ENCODE results near the gene SLC12A5. TPM values are rescaled to one million over a fixed set of nuclear protein-coding genes. Genes with fewer than 3 reads are reported as not detected.
A peak's percentile ranks its signal among the peaks of the same experiment; 100 is the strongest.

The SLC12A5 gene
- polyA plus RNA-seq, 3 donors: not detected

DNA sequence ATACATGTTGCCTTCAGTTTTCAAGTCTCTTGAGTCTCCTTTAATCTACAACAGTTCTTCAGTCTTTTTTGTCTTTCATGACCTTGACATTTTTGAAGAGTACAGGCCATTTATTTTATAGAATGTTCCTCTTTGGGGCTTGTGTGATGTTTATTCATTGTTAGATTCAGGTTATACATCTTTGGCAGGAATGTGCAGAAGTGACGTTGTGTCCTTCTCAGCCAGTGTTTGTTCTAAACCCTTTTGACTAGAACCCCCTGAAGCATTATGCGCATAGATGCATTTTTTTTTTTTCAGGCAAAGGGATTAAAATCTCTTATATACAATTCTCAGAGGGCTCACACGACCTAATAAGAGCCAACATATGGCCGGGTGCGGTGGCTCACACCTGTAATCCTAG lies 72.0 kb downstream of the SLC12A5 start:
- H3K27me3 Mint-ChIP-seq (ENCODE audit: low read depth in 3 of 3): peaks cover 50 to 78% (median 58%) of the 10 kb centered on the region in 3 donors
- Histone ChIP-seq H3K36me3 (replicated peaks in 1 of 2; ENCODE audit: control insufficient read depth in 1 of 2, insufficient read depth in 2 of 2, low read length in 2 of 2) (no peaks in the 10 kb centered on the region), H3K27ac (ENCODE audit: low read depth in 1 of 2, low read length in 2 of 2) (no peak overlapping the region), H3K27me3 (ENCODE audit: control insufficient read depth in 2 of 2, insufficient read depth in 2 of 2, low read length in 2 of 2) (peaks cover 48 to 74% of the 10 kb centered on the region in 2 donors), H3K4me1 (ENCODE audit: control insufficient read depth in 1 of 2, insufficient read depth in 2 of 2, low read length in 2 of 2) (no peaks in the 10 kb centered on the region), H4K20me1 (ENCODE audit: insufficient read depth, low read length) (no peaks in the 10 kb centered on the region), H3K79me2 (ENCODE audit: insufficient read depth, low read length) (no peaks in the 10 kb centered on the region), H3K9ac (ENCODE audit: insufficient read depth, low read length, poor library complexity, severe bottlenecking) (no peak overlapping the region), H2AFZ (ENCODE audit: insufficient read depth, low read depth, low read length, poor library complexity, severe bottlenecking) (no peak overlapping the region), H3K4me3 (replicated peaks in 1 of 3; ENCODE audit: low read depth in 2 of 3, low read length in 3 of 3) (no peak overlapping the region), H3K9me3 (replicated peaks in 1 of 2; ENCODE audit: control insufficient read depth in 1 of 2, insufficient read depth in 1 of 2, low read length in 2 of 2) (peaks cover 3% of the 10 kb centered on the region in 2 donors), H3K4me2 (replicated peaks; ENCODE audit: extremely low read depth, low read length, poor library complexity, severe bottlenecking) (no peak overlapping the region)
- H3K36me3 Mint-ChIP-seq: no peaks in the 10 kb centered on the region
- intact Hi-C loops (cut with micrococcal nuclease): no loop called here
- DNase-seq: no peak
- TF ChIP-seq CTCF (IDR thresholded peaks at IDR 0.05): no peak
- H3K4me3 Mint-ChIP-seq: peak overlapping the region in 1 of 2 donors; percentile 32
- H3K9me3 Mint-ChIP-seq: peaks cover 0 to 16% (median 8%) of the 10 kb centered on the region in 7 donors
- H3K27ac Mint-ChIP-seq: no peak overlapping the region
- H3K4me1 Mint-ChIP-seq: no peaks in the 10 kb centered on the region
- 100% methylated on average over 1 of the region's 5 CpGs for WGBS (ENCODE audit: insufficient coverage)

GRCh38 chr20:46101957-46102356 lies 72.9 kb downstream of the SLC12A5 start:
- H3K4me2 ChIP-seq (replicated peaks; ENCODE audit: extremely low read depth, low read length, poor library complexity, severe bottlenecking): no peak overlapping the region
- no peak for DNase-seq
- H3K4me1 ChIP-seq (ENCODE audit: control insufficient read depth in 1 of 2, insufficient read depth in 2 of 2, low read length in 2 of 2): no peaks in the 10 kb centered on the region
- no peaks in the 10 kb centered on the region for H4K20me1 ChIP-seq (ENCODE audit: insufficient read depth, low read length)
- no peak for TF ChIP-seq CTCF (IDR thresholded peaks at IDR 0.05)
- H2AFZ ChIP-seq (ENCODE audit: insufficient read depth, low read depth, low read length, poor library complexity, severe bottlenecking): no peak overlapping the region
- no peak overlapping the region for H3K27ac ChIP-seq (ENCODE audit: low read depth in 1 of 2, low read length in 2 of 2)
- H3K79me2 ChIP-seq (ENCODE audit: insufficient read depth, low read length): no peaks in the 10 kb centered on the region
- Mint-ChIP-seq H3K4me3 (peak overlapping the region in 1 of 2 donors; percentile 58), H3K27me3 (ENCODE audit: low read depth in 3 of 3) (peaks cover 51 to 74% (median 57%) of the 10 kb centered on the region in 3 donors), H3K4me1 (no peaks in the 10 kb centered on the region), H3K27ac (no peak overlapping the region), H3K36me3 (no peaks in the 10 kb centered on the region), H3K9me3 (peaks cover 0 to 16% (median 8%) of the 10 kb centered on the region in 7 donors)
- intact Hi-C loops (cut with micrococcal nuclease): no loop called here
- no peaks in the 10 kb centered on the region for H3K36me3 ChIP-seq (replicated peaks in 1 of 2; ENCODE audit: control insufficient read depth in 1 of 2, insufficient read depth in 2 of 2, low read length in 2 of 2)
- H3K9me3 ChIP-seq (replicated peaks in 1 of 2; ENCODE audit: control insufficient read depth in 1 of 2, insufficient read depth in 1 of 2, low read length in 2 of 2): peaks cover 3% of the 10 kb centered on the region in 2 donors
- H3K27me3 ChIP-seq (ENCODE audit: control insufficient read depth in 2 of 2, insufficient read depth in 2 of 2, low read length in 2 of 2): peaks cover 48 to 71% of the 10 kb centered on the region in 2 donors
- H3K9ac ChIP-seq (ENCODE audit: insufficient read depth, low read length, poor library complexity, severe bottlenecking): no peak overlapping the region
- WGBS (ENCODE audit: insufficient coverage): no CpG with 5 or more reads among the region's 3 CpGs
- H3K4me3 ChIP-seq (replicated peaks in 1 of 3; ENCODE audit: low read depth in 2 of 3, low read length in 3 of 3): no peak overlapping the region

Measured in CD14-positive monocyte (primary cell).